OCI-LY3 (cell line): Measurements from ENCODE around the gene DOCK2.

Experiments
- H2AFZ ChIP-seq: fragments of 200-600, 300-600 bp; shearing (Covaris generic); 2 replicates; pipeline ENCODE4 v1.6.0; 2014; ENCODE audit warnings: antibody characterized with exemption, low read depth, low read length
- H3K27ac ChIP-seq: fragments of 200-600, 300-600 bp; sonication (generic); 2 replicates; pipeline ENCODE4 v1.5.1; 2014; ENCODE audit warnings: mild to moderate bottlenecking, low read length, moderate library complexity, mixed read lengths
- H3K27me3 ChIP-seq: fragments of 200-600, 300-600 bp; sonication (generic); 2 replicates; pipeline ENCODE4 v1.6.1; 2014; ENCODE audit warnings: low read depth, low read length, mixed read lengths
- H3K36me3 ChIP-seq: fragments of 200-600, 300-600 bp; sonication (generic); replicated peaks from 2 replicates; pipeline ENCODE3; 2014; ENCODE audit warnings: low read depth, low read length, mixed read lengths
- H3K4me1 ChIP-seq: fragments of 300-600, 200-600 bp; sonication (generic); 2 replicates; pipeline ENCODE4 v1.6.1; 2014; ENCODE audit warnings: low read length, mixed read lengths
- H3K4me2 ChIP-seq: fragments of 200-600, 300-600 bp; sonication (generic); 2 replicates; pipeline ENCODE4 v1.6.1; 2014; ENCODE audit warnings: low read length, mixed read lengths
- H3K4me3 ChIP-seq: fragments of 300-600, 200-600 bp; sonication (generic); 2 replicates; pipeline ENCODE4 v1.5.1; 2014; ENCODE audit warnings: antibody characterized with exemption, mild to moderate bottlenecking, low read length, moderate library complexity
- H3K79me2 ChIP-seq: fragments of 300-600, 200-600 bp; shearing (Covaris generic); 2 replicates; pipeline ENCODE4 v1.6.1; 2014; ENCODE audit warnings: mild to moderate bottlenecking, low read length, mixed read lengths
- H3K9ac ChIP-seq: fragments of 300-600, 200-600 bp; shearing (Covaris generic); 2 replicates; pipeline ENCODE4 v1.6.0; 2014; ENCODE audit warnings: mild to moderate bottlenecking, low read length, moderate library complexity
- H3K9me3 ChIP-seq: fragments of 200-600, 300-600 bp; shearing (Covaris generic); 2 replicates; pipeline ENCODE4 v1.6.1; 2014; ENCODE audit warnings: low read length, mixed read lengths; ENCODE audit not compliant: insufficient read depth
- H4K20me1 ChIP-seq: fragments of 200-600, 300-600 bp; sonication (generic); 2 replicates; pipeline ENCODE4 v1.6.1; 2016; ENCODE audit warnings: low read length, mixed read lengths; ENCODE audit not compliant: insufficient read depth
- CTCF ChIP-seq: fragments of 200-600, 300-600 bp; sonication (generic); IDR thresholded peaks from 2 replicates; pipeline ENCODE4 v1.5.1; 2014; ENCODE audit warnings: antibody characterized with exemption, low read length, low read depth
- EZH2phosphoT487 ChIP-seq: fragments of 200-600 bp; shearing (Covaris generic); IDR thresholded peaks from 2 replicates; pipeline ENCODE4 v1.6.1; 2018; ENCODE audit warnings: antibody characterized with exemption, mixed run types, low read depth

Gene DOCK2

GRCh38 chr5:169971780-169972179 lies 334.7 kb downstream of the DOCK2 start:
- peaks cover 6% of the 10 kb centered on the region for H3K4me1 ChIP-seq
- H3K27me3 ChIP-seq = no peaks in the 10 kb centered on the region
- H3K79me2 ChIP-seq = no peaks in the 10 kb centered on the region
- no peak for TF ChIP-seq CTCF
- no peak for TF ChIP-seq EZH2phosphoT487
- H3K27ac ChIP-seq = no peak overlapping the region
- no peaks in the 10 kb centered on the region for H3K9me3 ChIP-seq
- no peaks in the 10 kb centered on the region for H3K36me3 ChIP-seq
- peaks cover 9% of the 10 kb centered on the region; the same call in 1 of the 2 replicates for H4K20me1 ChIP-seq
- no peak overlapping the region for H3K4me2 ChIP-seq
- H3K9ac ChIP-seq = no peak overlapping the region
- no peak overlapping the region for H3K4me3 ChIP-seq
- no peak overlapping the region for H2AFZ ChIP-seq

- Histone ChIP-seq H3K4me3 (no peak overlapping the region), H3K9ac (no peak overlapping the region), H3K79me2 (no peaks in the 10 kb centered on the region), H3K4me2 (no peak overlapping the region), H3K27me3 (no peaks in the 10 kb centered on the region), H2AFZ (no peak overlapping the region), H3K27ac (no peak overlapping the region), H3K9me3 (no peaks in the 10 kb centered on the region), H3K4me1 (peaks cover 14% of the 10 kb centered on the region), H4K20me1 (peaks cover 4% of the 10 kb centered on the region; the same call in 1 of the 2 replicates), H3K36me3 (no peaks in the 10 kb centered on the region)
- no peak for TF ChIP-seq CTCF
Observed at GRCh38 chr5:169973056-169973455, 336.0 kb downstream of the DOCK2 start.

- H3K79me2 ChIP-seq = no peaks in the 10 kb centered on the region
- no peak for TF ChIP-seq CTCF
- TF ChIP-seq EZH2phosphoT487 = no peak
- H3K4me1 ChIP-seq = peaks cover 14% of the 10 kb centered on the region
- H3K27me3 ChIP-seq = no peaks in the 10 kb centered on the region
- no peak overlapping the region for H2AFZ ChIP-seq
- H3K4me3 ChIP-seq = no peak overlapping the region
- H3K9ac ChIP-seq = no peak overlapping the region
- H4K20me1 ChIP-seq = peaks cover 4% of the 10 kb centered on the region; the same call in 1 of the 2 replicates
- no peaks in the 10 kb centered on the region for H3K36me3 ChIP-seq
- H3K27ac ChIP-seq = no peak overlapping the region
- H3K9me3 ChIP-seq = no peaks in the 10 kb centered on the region
- no peak overlapping the region for H3K4me2 ChIP-seq
Observed at GRCh38 chr5:169974121-169974770, 337.2 kb downstream of the DOCK2 start.

GRCh38 chr5:169978714-169979113 lies 341.6 kb downstream of the DOCK2 start:
- H3K9me3 ChIP-seq = no peaks in the 10 kb centered on the region
- H2AFZ ChIP-seq = no peak overlapping the region
- no peaks in the 10 kb centered on the region for H3K79me2 ChIP-seq
- TF ChIP-seq EZH2phosphoT487 = no peak
- no peak for TF ChIP-seq CTCF
- no peak overlapping the region for H3K27ac ChIP-seq
- peaks cover 8% of the 10 kb centered on the region for H3K4me1 ChIP-seq
- no peak overlapping the region for H3K4me3 ChIP-seq
- H3K9ac ChIP-seq = no peak overlapping the region
- no peaks in the 10 kb centered on the region for H3K27me3 ChIP-seq
- H3K36me3 ChIP-seq = peaks cover 4% of the 10 kb centered on the region
- H4K20me1 ChIP-seq = peaks cover 10% of the 10 kb centered on the region; the same call in 1 of the 2 replicates
- H3K4me2 ChIP-seq = no peak overlapping the region
